ENCODE data around the gene THAP2. TPM values are rescaled to one million over a fixed set of nuclear protein-coding genes. Genes with fewer than 3 reads are reported as not detected.

The THAP2 gene
- total RNA-seq (1 to 10 TPM; 3.1 to 5.5 (median 4.4) TPM), polyA plus RNA-seq (1 to 10 TPM; 3.5 to 5.1 (median 4.2) TPM)

DNA sequence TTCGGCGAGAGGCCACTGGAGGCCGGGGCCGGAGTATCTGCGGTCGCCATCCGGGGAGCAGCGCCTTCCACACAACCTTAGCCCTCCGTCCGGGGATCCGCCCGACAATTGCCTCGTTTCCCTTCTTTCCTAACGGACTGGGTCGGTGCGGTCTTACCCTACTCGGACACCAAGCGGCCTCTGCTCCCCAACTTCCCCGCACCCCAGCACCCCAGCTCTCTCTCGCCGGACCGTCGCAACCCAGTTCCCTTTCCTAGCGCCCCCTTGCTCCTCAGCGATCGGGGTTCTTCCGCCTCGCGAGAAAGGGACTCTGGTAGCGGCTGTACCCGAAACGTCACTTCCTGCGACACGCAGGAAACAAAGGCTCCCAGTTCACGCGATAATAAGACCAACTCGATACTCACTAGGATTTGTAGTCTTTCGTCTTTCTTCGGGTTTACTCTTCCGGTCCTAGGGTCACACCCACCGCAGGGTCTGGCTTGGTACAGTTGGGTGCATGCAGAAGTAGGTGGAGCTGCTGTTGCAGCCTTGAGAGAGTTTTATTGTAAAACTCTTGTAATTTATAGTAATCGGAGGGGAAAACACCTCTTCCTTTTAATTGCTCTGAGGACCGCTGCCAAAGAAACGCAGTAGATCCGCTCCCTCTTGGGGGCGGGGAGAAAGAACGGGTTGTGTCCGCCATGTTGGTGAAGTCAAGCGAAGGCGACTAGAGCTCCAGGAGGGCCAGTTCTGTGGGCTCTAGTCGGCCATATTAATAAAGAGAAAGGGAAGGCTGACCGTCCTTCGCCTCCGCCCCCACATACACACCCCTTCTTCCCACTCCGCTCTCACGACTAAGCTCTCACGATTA, at the start of gene THAP2, which contains the start of gene ZFC3H1:
THAP2 (plus strand) TSS at position 741 of the 850 bp plus-strand sequence. CDS start 209 bp downstream, outside the sequence.
ZFC3H1 (minus strand) TSS at position 288 of the 850 bp plus-strand sequence; CDS start at position 50, 238 bp downstream.
- Histone ChIP-seq H3K27me3 (no peaks in the 10 kb centered on the region), H3K27ac (peak within 1 kb of the TSS; percentile 91 to 99 (median 97)), H3K4me1 (peaks cover 3 to 43% (median 24%) of the 10 kb centered on the region in 4 donors), H3K9me3 (no peaks in the 10 kb centered on the region), H3K36me3 (peaks cover 3 to 15% (median 9%) of the 10 kb centered on the region in 4 donors), H3K4me3 (peak within 1 kb of the TSS; percentile 73 to 90 (median 86))
- 0 to 1% methylated on average over 57 of the region's 57 CpGs for WGBS, 2 donors
- intact Hi-C loops (cut with DNase I), result loop anchor here (2.0 to 5.0 kb wide), 4 partner anchors 23 to 174 kb away; partner anchors contain the start of genes RAB21, TBC1D15 and TMEM19
- TF ChIP-seq POLR2A (IDR thresholded peaks at IDR 0.05), result peak; percentile 94 to 96
- no peak for TF ChIP-seq EP300 (IDR thresholded peaks at IDR 0.05)
- TF ChIP-seq POLR2AphosphoS5 (IDR thresholded peaks at IDR 0.05), result peak; percentile 97 to 99 (median 98)
- TF ChIP-seq, protein P1, sequence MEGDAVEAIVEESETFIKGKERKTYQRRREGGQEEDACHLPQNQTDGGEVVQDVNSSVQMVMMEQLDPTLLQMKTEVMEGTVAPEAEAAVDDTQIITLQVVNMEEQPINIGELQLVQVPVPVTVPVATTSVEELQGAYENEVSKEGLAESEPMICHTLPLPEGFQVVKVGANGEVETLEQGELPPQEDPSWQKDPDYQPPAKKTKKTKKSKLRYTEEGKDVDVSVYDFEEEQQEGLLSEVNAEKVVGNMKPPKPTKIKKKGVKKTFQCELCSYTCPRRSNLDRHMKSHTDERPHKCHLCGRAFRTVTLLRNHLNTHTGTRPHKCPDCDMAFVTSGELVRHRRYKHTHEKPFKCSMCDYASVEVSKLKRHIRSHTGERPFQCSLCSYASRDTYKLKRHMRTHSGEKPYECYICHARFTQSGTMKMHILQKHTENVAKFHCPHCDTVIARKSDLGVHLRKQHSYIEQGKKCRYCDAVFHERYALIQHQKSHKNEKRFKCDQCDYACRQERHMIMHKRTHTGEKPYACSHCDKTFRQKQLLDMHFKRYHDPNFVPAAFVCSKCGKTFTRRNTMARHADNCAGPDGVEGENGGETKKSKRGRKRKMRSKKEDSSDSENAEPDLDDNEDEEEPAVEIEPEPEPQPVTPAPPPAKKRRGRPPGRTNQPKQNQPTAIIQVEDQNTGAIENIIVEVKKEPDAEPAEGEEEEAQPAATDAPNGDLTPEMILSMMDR (IDR thresholded peaks at IDR 0.05), result no peak
- peak; percentile 98 for DNase-seq

- H3K36me3 ChIP-seq, result peaks cover 0 to 100% (median 57%) of the 10 kb centered on the region in 4 donors
- no peak overlapping the region for H3K27ac ChIP-seq
- peaks cover 0 to 4% (median 0%) of the 10 kb centered on the region in 4 donors for H3K4me1 ChIP-seq
- H3K9me3 ChIP-seq, result no peaks in the 10 kb centered on the region
- TF ChIP-seq POLR2AphosphoS5 (IDR thresholded peaks at IDR 0.05) (no peak), EP300 (IDR thresholded peaks at IDR 0.05) (no peak), POLR2A (IDR thresholded peaks at IDR 0.05) (no peak)
- TF ChIP-seq, protein P1 (IDR thresholded peaks at IDR 0.05), result no peak
- DNase-seq, result no peak
- WGBS, 2 donors, result 96 to 98% methylated on average over 1 of the region's 1 CpG
- no peaks in the 10 kb centered on the region for H3K27me3 ChIP-seq
- intact Hi-C loops (cut with DNase I), result no loop called here
- no peak overlapping the region for H3K4me3 ChIP-seq
These were observed 42.2 kb upstream of the THAP2 start for GRCh38 chr12:71621938-71622337.

DNA sequence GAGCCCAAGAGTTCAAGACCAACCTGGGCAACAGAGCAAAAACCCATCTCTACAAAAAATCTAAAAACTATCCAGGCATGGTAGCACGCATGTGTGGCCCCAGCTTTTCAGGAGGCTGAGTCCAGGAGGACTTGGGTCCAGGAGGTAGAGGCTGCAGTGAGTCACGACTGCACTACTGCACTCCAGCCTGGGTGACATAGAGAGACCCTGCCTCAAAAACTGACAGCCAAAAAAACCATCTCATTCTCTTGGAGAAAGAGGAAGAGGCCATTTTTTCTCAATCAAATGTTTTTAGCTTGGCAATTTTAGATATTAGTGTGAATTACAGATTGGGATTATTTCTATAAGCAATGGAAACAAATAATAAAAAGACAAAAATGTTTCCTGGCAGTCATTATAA, 38.6 kb upstream of the THAP2 start:
- Histone ChIP-seq H3K27me3 (no peaks in the 10 kb centered on the region), H3K9me3 (no peaks in the 10 kb centered on the region), H3K4me3 (no peak overlapping the region), H3K36me3 (peaks cover 0 to 100% (median 45%) of the 10 kb centered on the region in 4 donors), H3K4me1 (peaks cover 0 to 4% (median 0%) of the 10 kb centered on the region in 4 donors), H3K27ac (no peak overlapping the region)
- WGBS, 2 donors, result 83 to 91% methylated on average over 2 of the region's 2 CpGs
- TF ChIP-seq EP300 (IDR thresholded peaks at IDR 0.05) (no peak), POLR2AphosphoS5 (IDR thresholded peaks at IDR 0.05) (no peak), POLR2A (IDR thresholded peaks at IDR 0.05) (no peak)
- TF ChIP-seq, protein P1 (IDR thresholded peaks at IDR 0.05), result no peak
- no peak for DNase-seq
- intact Hi-C loops (cut with DNase I), result loop anchor here (5.0 kb wide), 1 partner anchor 37 kb away; the partner anchor contains the start of genes THAP2 and ZFC3H1

DNA sequence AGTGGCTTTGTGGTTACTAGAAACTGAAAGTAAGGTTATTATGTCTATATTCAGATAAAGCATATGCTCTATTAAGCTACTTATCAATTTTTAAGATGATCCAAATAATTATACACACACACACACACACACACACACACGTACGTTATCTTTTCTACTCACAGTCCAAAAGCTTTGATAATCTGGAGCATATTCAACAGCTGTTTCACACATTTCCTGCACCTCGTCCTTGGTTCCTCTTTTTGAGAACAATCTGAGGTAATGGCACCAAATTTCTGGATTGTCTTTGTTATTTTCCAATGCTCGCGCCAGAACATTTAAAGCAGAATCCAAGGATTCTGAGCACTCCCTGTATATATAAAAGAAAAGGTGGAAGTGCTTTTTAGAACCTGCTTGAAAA, 38.0 kb upstream of the THAP2 start:
- TF ChIP-seq, protein P1 (IDR thresholded peaks at IDR 0.05), result no peak
- TF ChIP-seq POLR2A (IDR thresholded peaks at IDR 0.05), result no peak
- TF ChIP-seq EP300 (IDR thresholded peaks at IDR 0.05), result no peak
- intact Hi-C loops (cut with DNase I), result loop anchor here (5.0 kb wide), 1 partner anchor 36 kb away; the partner anchor contains the start of genes THAP2 and ZFC3H1
- no peak overlapping the region for H3K4me3 ChIP-seq
- peaks cover 0 to 4% (median 0%) of the 10 kb centered on the region in 4 donors for H3K4me1 ChIP-seq
- WGBS, 2 donors, result 17 to 30% methylated on average over 5 of the region's 5 CpGs
- DNase-seq, result no peak
- H3K27ac ChIP-seq, result no peak overlapping the region
- peaks cover 0 to 100% (median 47%) of the 10 kb centered on the region in 4 donors for H3K36me3 ChIP-seq
- H3K9me3 ChIP-seq, result no peaks in the 10 kb centered on the region
- H3K27me3 ChIP-seq, result no peaks in the 10 kb centered on the region
